ENCODE results near the gene KRT2.
"Not testable (repeated sequence)": the region's sequence is repeated elsewhere in the genome, so short reads cannot be mapped to it uniquely, and the experiment has no call there.

KRT2 gene

GRCh38 chr12:52685406-52685890, 33.4 kb upstream of the KRT2 start:
- DNase-seq (ENCODE audit: low read depth in 2 of 2) = no peak

DNA sequence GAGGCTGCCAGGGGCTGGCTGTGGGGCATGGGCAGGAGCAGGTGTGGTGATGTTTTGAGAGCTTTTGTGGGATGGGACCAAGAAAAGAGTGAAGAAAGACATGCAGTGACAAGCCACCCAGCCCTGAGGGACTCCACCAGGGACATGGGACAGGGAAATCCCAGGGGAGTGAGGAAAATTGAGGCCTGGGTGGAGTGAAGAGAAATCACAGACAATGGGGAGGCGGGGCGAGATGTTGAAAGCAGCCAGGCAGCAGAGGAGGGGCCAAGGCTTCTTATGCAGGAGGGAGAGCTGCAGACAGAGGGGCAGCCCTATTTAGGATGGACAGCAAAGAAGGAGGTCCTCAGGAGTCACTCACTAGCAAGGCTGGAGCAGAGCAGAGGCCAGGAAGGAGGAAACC, 32.4 kb upstream of the KRT2 start:
- DNase-seq (ENCODE audit: low read depth in 2 of 2) = no peak

GRCh38 chr12:52683575-52684300, 31.7 kb upstream of the KRT2 start:
- DNase-seq (ENCODE audit: low read depth in 2 of 2) = no peak

DNA sequence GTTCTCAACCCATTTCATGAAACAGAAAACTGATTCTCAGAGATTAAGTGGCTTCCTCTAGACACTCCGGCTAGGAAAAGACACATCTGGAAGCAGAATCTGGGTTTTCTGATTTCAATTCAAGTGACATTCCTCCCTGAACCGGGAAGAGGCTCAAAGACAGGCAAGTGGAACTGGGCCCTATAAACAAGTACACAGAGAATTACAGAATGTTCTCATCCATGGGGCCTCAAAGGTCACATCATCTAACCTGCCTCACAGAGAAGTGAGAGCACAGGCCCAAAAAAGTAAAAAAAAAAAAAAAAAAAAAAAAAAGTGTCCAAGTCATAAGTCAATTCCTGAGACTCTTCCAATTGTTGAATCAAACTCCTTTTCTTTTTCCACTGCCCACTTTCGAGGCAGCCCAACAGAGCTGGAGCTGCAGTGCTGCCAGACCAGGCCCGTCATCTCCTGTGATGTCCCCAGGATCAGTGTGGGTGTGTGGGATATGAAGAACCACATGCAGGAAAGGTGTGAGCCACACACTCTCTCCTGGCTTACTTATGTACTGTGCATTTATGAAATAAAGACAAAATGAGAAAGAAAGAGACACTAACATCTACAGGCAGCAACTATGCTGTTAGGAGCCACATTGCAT, 31.0 kb upstream of the KRT2 start:
- DNase-seq (ENCODE audit: low read depth in 2 of 2) = no peak

DNA sequence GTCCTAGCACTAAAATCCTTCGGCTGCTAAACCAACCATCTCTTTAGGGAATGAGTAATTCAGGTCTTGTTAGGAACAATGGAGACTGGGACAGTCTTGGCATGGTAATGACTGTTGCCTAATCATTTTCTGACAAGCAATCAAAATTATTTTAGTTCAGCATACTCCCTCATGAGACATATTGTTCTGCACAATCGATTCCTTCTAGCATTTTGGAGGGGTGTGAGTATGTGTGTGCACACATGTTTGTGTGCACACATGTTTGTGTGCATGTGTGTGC, 30.3 kb upstream of the KRT2 start:
- DNase-seq (ENCODE audit: low read depth in 2 of 2) = no peak

GRCh38 chr12:52681526-52682380, 29.7 kb upstream of the KRT2 start:
- DNase-seq (ENCODE audit: low read depth in 2 of 2) = peak in 1 of 2 donors; percentile 11

GRCh38 chr12:52680363-52680762, 28.4 kb upstream of the KRT2 start, which contains the start of gene KRT1:
KRT1 (minus strand) TSS chr12:52680407; CDS start chr12:52680348, 59 bp downstream.
- no peak for DNase-seq (ENCODE audit: low read depth in 2 of 2)

DNA sequence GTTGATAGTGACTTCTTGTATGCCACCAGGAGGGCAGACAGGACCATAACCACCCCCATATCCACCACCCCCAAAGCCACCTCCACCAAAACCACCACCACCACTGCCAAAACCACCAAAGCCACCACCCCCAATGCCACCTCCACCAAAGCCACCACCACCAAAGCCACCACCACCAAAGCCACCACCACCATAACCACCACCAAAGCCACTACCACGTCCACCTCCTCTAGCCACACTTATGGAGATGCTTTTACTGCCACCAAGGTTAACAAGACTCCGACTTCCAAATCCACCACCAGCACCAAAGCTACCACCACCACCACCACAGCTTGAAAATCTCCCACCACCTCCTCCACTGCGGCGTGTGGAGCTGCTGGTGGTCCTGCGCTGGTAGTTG, 27.9 kb upstream of the KRT2 start:
- no peak for DNase-seq (ENCODE audit: low read depth in 2 of 2)

DNA sequence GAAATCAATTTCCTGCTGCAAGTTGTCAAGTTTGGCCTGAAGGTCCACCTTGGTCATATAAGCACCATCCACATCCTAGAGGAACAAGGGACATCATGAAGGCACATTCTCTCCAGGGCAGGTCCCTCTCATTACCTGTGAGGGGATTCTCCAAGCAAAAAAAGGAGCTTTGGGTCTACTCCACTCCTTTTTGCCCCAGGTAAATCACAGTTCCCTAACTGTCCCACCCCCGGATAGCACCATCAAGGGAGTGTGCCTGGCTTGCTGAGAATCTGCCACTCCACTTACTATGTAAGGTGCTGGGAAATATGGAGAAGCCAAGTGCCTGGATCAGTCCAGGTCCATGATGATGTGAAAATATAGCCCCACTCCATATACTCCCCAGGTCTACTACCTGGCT, 25.7 kb upstream of the KRT2 start:
- no peak for DNase-seq (ENCODE audit: low read depth in 2 of 2)

DNA sequence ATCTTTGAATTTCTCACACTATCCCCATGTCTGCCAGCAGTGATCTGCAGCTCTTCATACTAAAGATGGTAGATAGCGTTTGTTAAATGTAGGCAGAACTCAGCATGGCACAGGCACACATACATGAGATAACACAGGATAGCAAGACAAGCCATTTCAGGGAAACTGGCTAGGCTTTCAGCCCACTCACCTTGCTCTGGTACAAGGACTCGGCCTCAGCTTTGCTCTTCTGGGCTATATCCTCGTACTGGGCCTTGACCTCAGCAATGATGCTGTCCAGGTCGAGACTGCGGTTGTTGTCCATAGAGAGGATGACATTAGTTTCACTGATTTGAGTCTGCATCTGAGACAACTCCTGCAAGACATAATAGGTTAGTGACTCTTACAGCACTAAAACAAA, 25.1 kb upstream of the KRT2 start:
- DNase-seq (ENCODE audit: low read depth in 2 of 2) = no peak

DNA sequence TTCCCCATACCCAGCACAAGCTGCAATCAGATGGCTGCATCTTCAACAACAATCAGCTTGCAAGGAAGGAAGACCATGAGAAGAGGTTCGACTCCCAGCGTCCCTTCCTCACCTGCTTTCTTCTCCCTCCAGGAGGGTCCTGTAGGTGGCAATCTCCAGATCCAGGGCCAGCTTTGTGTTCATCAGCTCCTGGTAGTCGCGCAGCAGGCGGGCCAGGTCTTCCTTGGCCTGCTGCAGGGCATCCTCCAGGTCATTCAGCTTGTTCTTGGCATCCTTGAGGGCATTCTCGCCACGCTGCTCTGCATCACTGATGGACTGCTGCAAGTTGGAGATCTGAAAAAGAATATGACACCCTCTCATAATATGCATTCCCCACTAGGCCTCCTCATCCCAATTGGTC, 24.2 kb upstream of the KRT2 start:
- no peak for DNase-seq (ENCODE audit: low read depth in 2 of 2)

- no peak for DNase-seq (ENCODE audit: low read depth in 2 of 2)
These were observed 23.3 kb upstream of the KRT2 start for GRCh38 chr12:52675301-52675701.

GRCh38 chr12:52674433-52674775, 22.4 kb upstream of the KRT2 start:
- no peak for DNase-seq (ENCODE audit: low read depth in 2 of 2)

GRCh38 chr12:52673713-52674432, 21.9 kb upstream of the KRT2 start:
- DNase-seq (ENCODE audit: low read depth in 2 of 2) = no peak

- DNase-seq (ENCODE audit: low read depth in 2 of 2) = no peak
These were observed 21.2 kb upstream of the KRT2 start for GRCh38 chr12:52673217-52673616.

GRCh38 chr12:52672321-52672933, 20.4 kb upstream of the KRT2 start:
- no peak for DNase-seq (ENCODE audit: low read depth in 2 of 2)

- DNase-seq (ENCODE audit: low read depth in 2 of 2) = no peak
These were observed 18.9 kb upstream of the KRT2 start for GRCh38 chr12:52670961-52671360.

- DNase-seq (ENCODE audit: low read depth in 2 of 2) = no peak
These were observed 18.5 kb upstream of the KRT2 start for GRCh38 chr12:52670506-52670905.

- not testable (repeated sequence) for DNase-seq (ENCODE audit: low read depth in 2 of 2)
These were observed 17.9 kb upstream of the KRT2 start for GRCh38 chr12:52669941-52670340.

GRCh38 chr12:52669426-52669825, 17.4 kb upstream of the KRT2 start:
- DNase-seq (ENCODE audit: low read depth in 2 of 2) = no peak

DNA sequence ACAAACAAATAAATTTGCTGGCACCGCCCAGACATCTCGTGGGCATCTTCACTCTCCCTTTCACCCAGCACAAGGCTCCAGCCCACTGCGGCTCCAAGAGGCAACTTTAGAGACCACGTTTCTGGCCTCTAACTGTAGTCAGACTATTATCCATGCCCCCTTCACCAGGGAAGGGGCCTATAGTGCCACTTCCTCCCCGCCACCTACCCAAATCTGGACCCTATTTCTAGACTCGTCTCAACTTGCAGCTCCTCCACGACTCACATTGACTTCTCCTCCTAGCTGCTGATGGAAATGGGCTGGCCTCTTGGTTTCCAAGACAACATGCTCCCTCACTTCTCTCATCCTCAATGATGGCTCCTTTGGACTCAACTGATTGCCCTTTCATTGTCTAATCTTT, 15.9 kb upstream of the KRT2 start:
- DNase-seq (ENCODE audit: low read depth in 2 of 2) = no peak

- no peak for DNase-seq (ENCODE audit: low read depth in 2 of 2)
These were observed 15.5 kb upstream of the KRT2 start for GRCh38 chr12:52667509-52667908.
